Sigmoid colon (tissue), 7 donors: ENCODE measurements around the gene TINCR. TPM values are rescaled to one million over a fixed set of nuclear protein-coding genes. Genes with fewer than 3 reads are reported as not detected.

Source experiments
- DNase-seq: peaks from one replicate; pipeline ENCODE4 v3.0.0-alpha.2; 2019
- H3K27ac ChIP-seq, 4 donors: fragments of 200-600 bp; sonication (generic); one replicate each; pipeline ENCODE4 v1.5.1; 2016 to 2019; ENCODE audit warnings: mild to moderate bottlenecking in 1 of 4
- H3K27me3 ChIP-seq, 3 donors: fragments of 200-600 bp; sonication (generic); one replicate each; pipeline ENCODE4 v1.5.1; 2019; ENCODE audit warnings: mild to moderate bottlenecking in 1 of 3
- H3K36me3 ChIP-seq, 4 donors: fragments of 200-600 bp; sonication (generic); one replicate each; pipeline ENCODE4 v1.5.1; 2016 to 2019
- H3K4me1 ChIP-seq, 4 donors: fragments of 200-600 bp; sonication (generic); one replicate each; pipeline ENCODE4 v1.5.1; 2017 to 2019
- H3K4me3 ChIP-seq, 4 donors: fragments of 200-600 bp; sonication (generic); one replicate each; pipeline ENCODE4 v1.5.1; 2017 to 2019; ENCODE audit warnings: mild to moderate bottlenecking in 2 of 4, moderate library complexity in 1 of 4
- H3K9me3 ChIP-seq, 4 donors: fragments of 200-600 bp in 3 of 4; sonication (generic) in 3 of 4; one replicate each; pipeline versions ENCODE4 v1.5.1 to v1.6.1; 2013 to 2019
- EP300 ChIP-seq, 4 donors: sonication (generic); formaldehyde crosslinking; IDR thresholded peaks; one replicate each; pipeline ENCODE4 v1.6.1; 2017; ENCODE audit warnings: antibody characterized with exemption in 4 of 4
- POLR2A ChIP-seq, 2 donors: fragments of 450-650 bp; IDR thresholded peaks; one replicate each; pipeline ENCODE4 v1.6.1; 2016; ENCODE audit warnings: antibody characterized with exemption in 2 of 2, mild to moderate bottlenecking in 2 of 2, moderate library complexity in 2 of 2
- POLR2AphosphoS5 ChIP-seq, 4 donors: sonication (generic); formaldehyde crosslinking; IDR thresholded peaks; one replicate each; pipeline ENCODE4 v1.6.1; 2017; ENCODE audit warnings: antibody characterized with exemption in 4 of 4
- WGBS, 2 donors: extraction: QIAGEN DNeasy Blood & Tissue Kit; methylation state at CpG; one replicate each; pipeline ENCODE4 v1.1.7; 2013; 5-methylcytosine and 5-hydroxymethylcytosine counted together
- intact Hi-C: fragments of 100-400 bp; cut with DNase I; formaldehyde crosslinking; loops from one replicate; pipeline ENCODE4 v1.15.1; 2023
- polyA plus RNA-seq, 3 donors: library from polyadenylated mRNA; stranded (reverse); fragments of 200-250 nt; gene quantifications; one replicate each; pipeline ENCODE4 v1.2.3, GENCODE V29; 2013
- total RNA-seq, 4 donors: library from RNA; depleted of rRNA; stranded (reverse); fragments of >200 nt; gene quantifications; one replicate each; pipeline ENCODE4 v1.1.0, GENCODE V29; 2016
- TF ChIP-seq, protein P1 (sequence below), 4 experiments: fragments of 450-650 bp in 3 of 4; fragments of 200-600 bp in 1 of 4; IDR thresholded peaks; one replicate each; pipeline ENCODE4 v1.5.1; 2016 to 2019; ENCODE audit warnings: antibody characterized with exemption in 4 of 4, mild to moderate bottlenecking in 3 of 4, moderate library complexity in 2 of 4
- donor health status: healthy with polysubstance abuse.
- donor health status: Bipolar disorder and iron deficiency.
- donor health status: healthy.

TINCR gene
- total and polyA plus RNA-seq, 7 donors, result 0.33 to 27.5 (median 1.7) TPM; not detected in 1

DNA sequence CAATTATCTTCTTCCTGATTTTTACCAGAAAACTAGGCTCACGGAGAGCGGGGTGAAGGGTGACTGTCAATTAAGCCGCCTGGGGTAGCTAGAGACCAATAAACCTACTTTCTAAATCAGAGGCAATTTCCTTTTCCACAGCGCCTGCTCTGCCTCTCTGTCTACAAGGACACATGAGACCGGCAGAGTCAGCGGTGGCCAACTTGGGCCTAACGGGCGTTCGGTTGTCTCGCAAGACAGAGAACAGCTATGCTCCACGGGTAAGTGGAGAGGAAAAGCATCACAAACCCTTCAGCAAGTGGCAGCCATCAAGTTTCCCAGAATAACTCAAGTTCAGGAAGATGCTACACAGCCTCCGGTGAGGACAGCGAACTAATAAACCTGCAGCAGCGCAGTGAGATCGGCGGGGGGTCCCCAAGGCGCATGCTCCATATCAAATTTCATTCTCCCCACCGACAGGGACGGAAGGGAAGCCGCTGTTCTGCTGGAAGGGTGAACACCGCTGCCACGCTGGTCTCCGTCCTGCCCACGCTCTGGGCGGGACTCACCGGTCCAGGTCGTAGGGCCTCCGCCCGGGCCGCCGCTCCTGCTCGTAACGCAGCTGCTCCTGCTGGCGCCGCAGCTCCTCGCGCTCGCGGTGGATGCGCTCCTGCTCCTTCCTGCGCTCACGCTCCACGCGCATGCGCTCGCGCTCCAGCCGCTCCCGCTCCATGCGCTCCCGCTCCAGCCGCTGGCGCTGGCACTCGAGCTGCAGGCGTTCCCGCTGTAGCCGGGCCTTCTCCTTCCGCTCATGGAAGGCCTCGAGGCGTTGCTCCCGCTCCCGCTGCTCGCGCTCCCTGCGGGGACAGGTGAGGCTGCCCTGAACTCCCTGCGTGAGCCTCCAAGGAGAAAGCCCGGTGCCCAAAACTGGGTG is 25.8 kb upstream of the TINCR start:
- intact Hi-C loops, result no loop called here
- no peaks in the 10 kb centered on the region for H3K4me1 ChIP-seq
- DNase-seq, result no peak
- H3K27me3 ChIP-seq, result no peaks in the 10 kb centered on the region
- peaks cover 78 to 100% (median 97%) of the 10 kb centered on the region in 4 donors for H3K36me3 ChIP-seq
- no peak overlapping the region for H3K4me3 ChIP-seq
- TF ChIP-seq POLR2AphosphoS5 (IDR thresholded peaks at IDR 0.05), result no peak
- no peak overlapping the region for H3K27ac ChIP-seq
- 95 to 96% methylated on average over 67 of the region's 67 CpGs for WGBS, 2 donors
- H3K9me3 ChIP-seq, result no peaks in the 10 kb centered on the region

- Histone ChIP-seq H3K9me3 (no peaks in the 10 kb centered on the region), H3K27me3 (no peaks in the 10 kb centered on the region), H3K4me1 (no peaks in the 10 kb centered on the region), H3K36me3 (peaks cover 78 to 100% (median 93%) of the 10 kb centered on the region in 4 donors), H3K4me3 (no peak overlapping the region), H3K27ac (no peak overlapping the region)
- TF ChIP-seq, protein P1, sequence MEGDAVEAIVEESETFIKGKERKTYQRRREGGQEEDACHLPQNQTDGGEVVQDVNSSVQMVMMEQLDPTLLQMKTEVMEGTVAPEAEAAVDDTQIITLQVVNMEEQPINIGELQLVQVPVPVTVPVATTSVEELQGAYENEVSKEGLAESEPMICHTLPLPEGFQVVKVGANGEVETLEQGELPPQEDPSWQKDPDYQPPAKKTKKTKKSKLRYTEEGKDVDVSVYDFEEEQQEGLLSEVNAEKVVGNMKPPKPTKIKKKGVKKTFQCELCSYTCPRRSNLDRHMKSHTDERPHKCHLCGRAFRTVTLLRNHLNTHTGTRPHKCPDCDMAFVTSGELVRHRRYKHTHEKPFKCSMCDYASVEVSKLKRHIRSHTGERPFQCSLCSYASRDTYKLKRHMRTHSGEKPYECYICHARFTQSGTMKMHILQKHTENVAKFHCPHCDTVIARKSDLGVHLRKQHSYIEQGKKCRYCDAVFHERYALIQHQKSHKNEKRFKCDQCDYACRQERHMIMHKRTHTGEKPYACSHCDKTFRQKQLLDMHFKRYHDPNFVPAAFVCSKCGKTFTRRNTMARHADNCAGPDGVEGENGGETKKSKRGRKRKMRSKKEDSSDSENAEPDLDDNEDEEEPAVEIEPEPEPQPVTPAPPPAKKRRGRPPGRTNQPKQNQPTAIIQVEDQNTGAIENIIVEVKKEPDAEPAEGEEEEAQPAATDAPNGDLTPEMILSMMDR (IDR thresholded peaks at IDR 0.05), result no peak
- TF ChIP-seq EP300 (IDR thresholded peaks at IDR 0.05) (no peak), POLR2AphosphoS5 (IDR thresholded peaks at IDR 0.05) (no peak), POLR2A (IDR thresholded peaks at IDR 0.05) (no peak)
- WGBS, 2 donors, result 93 to 94% methylated on average over 24 of the region's 24 CpGs
- intact Hi-C loops, result no loop called here
- no peak for DNase-seq
Observed at GRCh38 chr19:5592531-5593342, 25.0 kb upstream of the TINCR start.

- peaks cover 0 to 4% (median 3%) of the 10 kb centered on the region in 4 donors for H3K4me1 ChIP-seq
- H3K9me3 ChIP-seq, result no peaks in the 10 kb centered on the region
- peaks cover 78 to 100% (median 92%) of the 10 kb centered on the region in 4 donors for H3K36me3 ChIP-seq
- TF ChIP-seq, protein P1 (IDR thresholded peaks at IDR 0.05), result no peak
- TF ChIP-seq POLR2A (IDR thresholded peaks at IDR 0.05), result no peak
- TF ChIP-seq POLR2AphosphoS5 (IDR thresholded peaks at IDR 0.05), result no peak
- TF ChIP-seq EP300 (IDR thresholded peaks at IDR 0.05), result no peak
- WGBS, 2 donors, result 96% methylated on average over 17 of the region's 17 CpGs
- no peak overlapping the region for H3K4me3 ChIP-seq
- no peak for DNase-seq
- intact Hi-C loops, result no loop called here
- no peaks in the 10 kb centered on the region for H3K27me3 ChIP-seq
- H3K27ac ChIP-seq, result no peak overlapping the region
Observed at GRCh38 chr19:5591476-5591875, 23.7 kb upstream of the TINCR start.

DNA sequence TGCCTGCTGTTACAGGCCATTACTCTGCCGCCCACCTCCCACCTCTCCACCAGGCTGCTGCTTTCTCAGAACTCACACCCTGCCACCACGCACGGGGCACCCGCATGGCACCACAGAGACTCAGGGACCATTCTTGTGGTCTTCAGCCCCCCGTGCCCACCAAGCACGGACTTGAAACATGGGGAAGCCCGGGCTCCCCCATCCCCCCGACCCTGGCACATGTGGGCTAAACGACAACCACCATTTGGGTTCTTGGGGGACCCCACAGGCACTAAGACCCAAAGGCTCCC is 23.1 kb upstream of the TINCR start:
- DNase-seq, result no peak
- H3K4me1 ChIP-seq, result peaks cover 0 to 11% (median 10%) of the 10 kb centered on the region in 4 donors
- H3K4me3 ChIP-seq, result no peak overlapping the region
- intact Hi-C loops, result no loop called here
- no peaks in the 10 kb centered on the region for H3K9me3 ChIP-seq
- 95 to 96% methylated on average over 9 of the region's 9 CpGs for WGBS, 2 donors
- H3K27me3 ChIP-seq, result no peaks in the 10 kb centered on the region
- H3K36me3 ChIP-seq, result peaks cover 77 to 96% (median 87%) of the 10 kb centered on the region in 4 donors
- TF ChIP-seq POLR2AphosphoS5 (IDR thresholded peaks at IDR 0.05) (no peak), POLR2A (IDR thresholded peaks at IDR 0.05) (no peak), EP300 (IDR thresholded peaks at IDR 0.05) (no peak)
- TF ChIP-seq, protein P1 (IDR thresholded peaks at IDR 0.05), result no peak
- no peak overlapping the region for H3K27ac ChIP-seq
